GM12878 (cell line): ENCODE results near the gene PERM1. TPM values are rescaled to one million over a fixed set of nuclear protein-coding genes. Genes with fewer than 3 reads are reported as not detected.

Experiments used
- ATAC-seq: fragments of 200-7000 bp; cut with Tn5 transposase; 3 replicates; pipeline ENCODE4 v1.9.1; 2020; ENCODE audit warnings: mild to moderate bottlenecking, moderate library complexity
- BruUV-seq: library from RNA; stranded (reverse); fragments of 400-500 nt; replicated peaks from 2 replicates; lab custom pipeline; 2021; lab: Mats Ljungman, UMichigan
- CTCF ChIA-PET: fragments of 300-600 bp; sonication (Branson Sonifier 250); formaldehyde crosslinking; extraction: SDS; loops from one replicate; lab custom pipeline; 2021; ENCODE audit warnings: inconsistent platforms; lab: Yijun Ruan, JAX
- POLR2A ChIA-PET: fragments of 350-600 bp; formaldehyde crosslinking; extraction: SDS; loops from one replicate; lab custom pipeline; 2021; ENCODE audit warnings: inconsistent platforms; lab: Charles Lee
- RAD21 ChIA-PET: fragments of 300-600 bp; sonication (Branson Sonifier 250); formaldehyde crosslinking; loops from one replicate; lab custom pipeline; 2023; ENCODE audit warnings: antibody characterized with exemption; ENCODE audit not compliant: unreplicated experiment; lab: Charles Lee
- SMC1A ChIA-PET: fragments of 300-600 bp; sonication (Branson Sonifier 250); formaldehyde crosslinking; loops from one replicate; lab custom pipeline; 2023; ENCODE audit not compliant: unreplicated experiment, uncharacterized antibody; lab: Charles Lee
- DNase-seq: peaks from one replicate; pipeline ENCODE4 v3.0.0-alpha.2; 2011; ENCODE audit warnings: low read depth, low spot score
- FAIRE-seq: peaks from 3 replicates; lab custom pipeline; 2011; peaks lifted over from hg19 to GRCh38; lab: Jason Lieb, UNC
- H2AFZ ChIP-seq: 2 replicates; pipeline ENCODE4 v1.6.0; 2011; ENCODE audit warnings: low read depth, low read length, control low read depth; ENCODE audit not compliant: control insufficient read depth
- H3K27ac ChIP-seq: 2 replicates; pipeline ENCODE4 v1.5.1; 2011; ENCODE audit warnings: control low read depth; ENCODE audit not compliant: control insufficient read depth, insufficient read depth
- H3K27me3 ChIP-seq, 2 experiments: replicated peaks in 1 of 2; 2 replicates each; pipeline versions ENCODE4 v1.6.0 to v1.6.1; 2011; ENCODE audit warnings: low read length in 1 of 2; ENCODE audit not compliant: control insufficient read depth in 2 of 2, insufficient read depth in 2 of 2
- H3K36me3 ChIP-seq, 2 experiments: 2 replicates each; pipeline ENCODE4 v1.5.1; 2011; ENCODE audit warnings: low read length in 1 of 2; ENCODE audit not compliant: control insufficient read depth in 2 of 2, insufficient read depth in 2 of 2
- H3K4me1 ChIP-seq: 2 replicates; pipeline ENCODE4 v1.6.1; 2011; ENCODE audit warnings: mild to moderate bottlenecking, low read length, moderate library complexity, mixed read lengths; ENCODE audit not compliant: control insufficient read depth, insufficient read depth
- H3K4me2 ChIP-seq: 2 replicates; pipeline ENCODE4 v1.6.0; 2011; ENCODE audit warnings: control low read depth; ENCODE audit not compliant: control insufficient read depth, insufficient read depth
- H3K4me3 ChIP-seq: fragments of 200-600 bp; sonication (generic); 2 replicates; pipeline ENCODE4 v1.5.1; 2016
- H3K79me2 ChIP-seq: 2 replicates; pipeline ENCODE4 v1.6.0; 2011; ENCODE audit warnings: low read length; ENCODE audit not compliant: control insufficient read depth, insufficient read depth
- H3K9ac ChIP-seq: 2 replicates; pipeline ENCODE4 v1.8.0; 2011; ENCODE audit warnings: low read length, control low read depth, mixed read lengths; ENCODE audit not compliant: control insufficient read depth, insufficient read depth
- H3K9me3 ChIP-seq: replicated peaks from 3 replicates; pipeline ENCODE4 v1.5.1; 2011; ENCODE audit warnings: mild to moderate bottlenecking, low read length; ENCODE audit not compliant: control insufficient read depth, insufficient read depth
- H4K20me1 ChIP-seq: 2 replicates; pipeline ENCODE4 v1.6.0; 2011; ENCODE audit not compliant: control insufficient read depth, insufficient read depth
- CEBPB ChIP-seq, 2 experiments: fragments of 150-350 bp in 1 of 2; IDR thresholded peaks; 2 replicates each; pipeline ENCODE4 v1.6.1; 2012 to 2014; ENCODE audit warnings: low read depth in 2 of 2, low read length in 2 of 2, borderline replicate concordance in 1 of 2, inconsistent platforms in 1 of 2
- CUX1 ChIP-seq: IDR thresholded peaks from 2 replicates; pipeline ENCODE4 v1.6.1; 2012; ENCODE audit warnings: improper control_type of control experiment, low read depth, low read length; ENCODE audit not compliant: insufficient replicate concordance
- E4F1 ChIP-seq: fragments of 450-650 bp; IDR thresholded peaks from 2 replicates; pipeline ENCODE4 v1.6.1; 2018; ENCODE audit warnings: borderline replicate concordance, mild to moderate bottlenecking; ENCODE audit not compliant: partially characterized antibody
- EGR1 ChIP-seq, 2 experiments: IDR thresholded peaks; 1 replicate in 1 of 2; 2 replicates in 1 of 2; pipeline ENCODE4 v1.6.1; 2011 to 2012; ENCODE audit warnings: low read depth in 2 of 2, low read length in 2 of 2, borderline replicate concordance in 1 of 2, mild to moderate bottlenecking in 1 of 2, moderate library complexity in 1 of 2
- JUNB ChIP-seq: IDR thresholded peaks from 2 replicates; pipeline ENCODE4 v1.6.1; 2016; ENCODE audit warnings: antibody characterized with exemption, mild to moderate bottlenecking
- MTA3 ChIP-seq: IDR thresholded peaks from 2 replicates; pipeline ENCODE4 v1.6.1; 2012; ENCODE audit warnings: low read length, inconsistent platforms, borderline replicate concordance
- NFXL1 ChIP-seq: fragments of 450-650 bp; IDR thresholded peaks from 2 replicates; pipeline ENCODE4 v1.6.1; 2017; ENCODE audit warnings: antibody characterized with exemption, mild to moderate bottlenecking, borderline replicate concordance
- TBL1XR1 ChIP-seq: IDR thresholded peaks from 2 replicates; pipeline ENCODE4 v1.6.1; 2012; ENCODE audit warnings: low read depth, low read length, improper control_type of control experiment
- WGBS: methylation state at CpG from one replicate; pipeline ENCODE4 v1.1.6; 2016; ENCODE audit warnings: low lambda C conversion rate; ENCODE audit not compliant: insufficient replicate concordance, insufficient coverage; ENCODE audit errors: missing lambda C conversion rate; 5-methylcytosine and 5-hydroxymethylcytosine counted together
- in situ Hi-C: fragments of 300-500 bp; cut with MboI; formaldehyde crosslinking; loops from 9 replicates; pipeline ENCODE4 v1.14.3; 2018; ENCODE audit warnings: mixed read lengths
- intact Hi-C: fragments of 100-400 bp; cut with micrococcal nuclease; formaldehyde crosslinking; loops from one replicate; pipeline ENCODE4 v1.14.2; 2022; ENCODE audit not compliant: unreplicated experiment
- polyA plus RNA-seq, 11 experiments: library from polyadenylated mRNA; depleted of rRNA in 4 of 11; unstranded in 6 of 11; stranded (reverse) in 5 of 11; fragments of >200 nt; fragmentation: Nextera tagmentation in 4 of 11; fragmentation: Illumina TruSeq in 1 of 11; extraction: Ambion mirVana in 4 of 11; extraction: Trizol in 1 of 11; gene quantifications; 1 replicate in 1 of 11; 2 replicates in 10 of 11; pipeline versions ENCODE4 v1.2.1 to v1.2.3, GENCODE V29; 2011 to 2016; ENCODE audit warnings: inconsistent platforms in 2 of 11, missing spikeins in 2 of 11, low read depth in 1 of 11
- total RNA-seq, 4 experiments: library from RNA; depleted of rRNA in 3 of 4; stranded (reverse); fragments of >200 nt in 3 of 4; fragmentation: Illumina TruSeq in 1 of 4; extraction: Trizol in 1 of 4; gene quantifications; 2 replicates each; pipeline versions ENCODE4 v1.2.1 to v1.2.3, GENCODE V29; 2013 to 2021

Gene PERM1
- total and polyA plus RNA-seq, 10 of the 15 experiments (the other 5 are each of a cell fraction or from before 2014, with no cell fraction given) = not detected

- FAIRE-seq = no peak
- CTCF ChIA-PET = no interaction called here
- SMC1A ChIA-PET = no interaction called here
- H3K36me3 ChIP-seq = no peaks in the 10 kb centered on the region
- DNase-seq = no peak
- peaks cover 0 to 3% of the 10 kb centered on the region in 2 experiments; a peak in 3 of 4 replicates for H3K27me3 ChIP-seq
- RAD21 ChIA-PET = no interaction called here
- intact Hi-C loops = no loop called here
- H4K20me1 ChIP-seq = no peaks in the 10 kb centered on the region
- in situ Hi-C loops = loop anchor here (10.0 kb wide), 1 partner anchor 60 kb away; no protein-coding TSS in a partner anchor
- no peaks in the 10 kb centered on the region for H3K79me2 ChIP-seq
- no TSS peak for BruUV-seq
- no peaks in the 10 kb centered on the region for H3K4me1 ChIP-seq
- no peak for ATAC-seq
- H3K4me3 ChIP-seq = no peak overlapping the region
- H3K4me2 ChIP-seq = no peak overlapping the region
- H3K27ac ChIP-seq = no peak overlapping the region
- no peaks in the 10 kb centered on the region for H3K9me3 ChIP-seq
- H3K9ac ChIP-seq = no peak overlapping the region
- POLR2A ChIA-PET = no interaction called here
- H2AFZ ChIP-seq = no peak overlapping the region
- no peak for TF ChIP-seq NFXL1
- TF ChIP-seq TBL1XR1 = no peak
- TF ChIP-seq CEBPB (IDR thresholded peaks at IDR 0.05; ENCODE audit: borderline replicate concordance in 1 of 2, low read depth in 2 of 2, low read length in 2 of 2) = no peak
- TF ChIP-seq JUNB = no peak
- no peak for TF ChIP-seq EGR1 (IDR thresholded peaks at IDR 0.05; ENCODE audit: borderline replicate concordance in 1 of 2, low read depth in 2 of 2, low read length in 2 of 2)
- WGBS = 28% methylated on average over 36 of the region's 37 CpGs
These were observed 46.7 kb downstream of the PERM1 start for GRCh38 chr1:934991-935750.

DNA sequence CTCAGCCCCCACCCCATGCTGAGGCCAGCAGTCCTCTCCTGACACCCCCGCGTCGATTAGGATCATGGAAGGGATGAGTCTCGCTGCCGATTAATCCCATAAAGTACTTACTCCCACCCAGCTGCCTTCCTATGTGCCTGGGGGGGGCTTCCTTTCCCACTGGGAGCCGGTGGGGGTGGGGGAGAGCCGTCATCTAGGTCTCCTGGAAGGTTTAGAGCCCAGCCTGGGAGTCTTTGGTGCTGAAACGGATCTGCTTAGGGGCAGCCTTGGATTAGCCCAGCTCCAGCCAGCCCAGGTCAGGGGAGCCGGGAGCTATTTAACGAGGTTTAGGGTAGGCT, 48.3 kb downstream of the PERM1 start:
- ChIA-PET CTCF (no interaction called here), RAD21 (no interaction called here), SMC1A (no interaction called here), POLR2A (interaction anchor here (0.6 kb wide), 1 partner anchor 55 kb away, joined by 5 read pairs; no protein-coding TSS in a partner anchor)
- Histone ChIP-seq H3K4me3 (no peak overlapping the region), H3K79me2 (no peaks in the 10 kb centered on the region), H3K4me2 (no peak overlapping the region), H4K20me1 (no peaks in the 10 kb centered on the region), H2AFZ (no peak overlapping the region), H3K9me3 (no peaks in the 10 kb centered on the region), H3K27me3 (peaks cover 0 to 3% of the 10 kb centered on the region in 2 experiments; a peak in 3 of 4 replicates), H3K27ac (no peak overlapping the region), H3K4me1 (no peaks in the 10 kb centered on the region), H3K9ac (no peak overlapping the region), H3K36me3 (no peaks in the 10 kb centered on the region)
- no peak for ATAC-seq
- in situ Hi-C loops (loop anchor here (10.0 kb wide), 1 partner anchor 59 kb away; no protein-coding TSS in a partner anchor), intact Hi-C loops (no loop called here)
- WGBS = 39% methylated on average over 10 of the region's 10 CpGs
- BruUV-seq = no TSS peak
- FAIRE-seq = no peak
- no peak for DNase-seq
- no peak for TF ChIP-seq MTA3
- TF ChIP-seq E4F1 = no peak
- no peak for TF ChIP-seq CUX1
